Spleen (tissue), 11 donors: Measurements from ENCODE around the gene KLF9. TPM values are rescaled to one million over a fixed set of nuclear protein-coding genes. Genes with fewer than 3 reads are reported as not detected.
A peak's percentile ranks its signal among the peaks of the same experiment; 100 is the strongest.

Experiments used
- DNase-seq: peaks from one replicate; pipeline ENCODE4 v3.0.0-alpha.2; 2020
- H3K27ac ChIP-seq, 8 donors: fragments of 200-600 bp; sonication (generic) in 7 of 8; 1 replicate in 4 of 8; 2 replicates in 4 of 8; pipeline versions ENCODE4 v1.5.0 to v1.8.0; 2016 to 2021; ENCODE audit warnings: inconsistent platforms in 4 of 8, mild to moderate bottlenecking in 4 of 8, moderate library complexity in 1 of 8
- H3K27me3 ChIP-seq, 7 donors: fragments of 200-600 bp; sonication (generic) in 6 of 7; replicated peaks in 1 of 7; 1 replicate in 4 of 7; 2 replicates in 3 of 7; pipeline versions ENCODE4 v1.5.0 to v1.8.0; 2016 to 2021; ENCODE audit warnings: inconsistent platforms in 3 of 7, mild to moderate bottlenecking in 1 of 7
- H3K36me3 ChIP-seq, 6 donors: fragments of 200-600 bp; sonication (generic) in 5 of 6; 1 replicate in 4 of 6; 2 replicates in 2 of 6; pipeline versions ENCODE4 v1.5.0 to v1.8.0; 2016 to 2021; ENCODE audit warnings: inconsistent platforms in 2 of 6
- H3K4me1 ChIP-seq, 6 donors: fragments of 200-600 bp; sonication (generic) in 5 of 6; 1 replicate in 3 of 6; 2 replicates in 3 of 6; pipeline versions ENCODE4 v1.5.0 to v1.8.0; 2016 to 2021; ENCODE audit warnings: inconsistent platforms in 3 of 6
- H3K4me3 ChIP-seq, 8 donors: fragments of 200-600 bp; sonication (generic) in 7 of 8; 1 replicate in 4 of 8; 2 replicates in 4 of 8; pipeline versions ENCODE4 v1.5.0 to v1.8.0; 2016 to 2021; ENCODE audit warnings: inconsistent platforms in 4 of 8, mild to moderate bottlenecking in 4 of 8, moderate library complexity in 2 of 8
- H3K9me3 ChIP-seq, 8 donors: fragments of 200-600 bp; sonication (generic) in 7 of 8; 1 replicate in 4 of 8; 2 replicates in 4 of 8; pipeline versions ENCODE4 v1.5.0 to v1.8.0; 2016 to 2021; ENCODE audit warnings: inconsistent platforms in 4 of 8
- POLR2A ChIP-seq, 3 donors: fragments of 450-650 bp; IDR thresholded peaks; one replicate each; pipeline ENCODE4 v1.5.1; 2017; ENCODE audit warnings: antibody characterized with exemption in 3 of 3, mild to moderate bottlenecking in 1 of 3
- POLR2AphosphoS5 ChIP-seq, 3 donors: sonication (generic); formaldehyde crosslinking; IDR thresholded peaks; one replicate each; pipeline ENCODE4 v1.5.1; 2017; ENCODE audit warnings: antibody characterized with exemption in 3 of 3
- WGBS, 5 donors: extraction: QIAGEN DNeasy Blood & Tissue Kit in 3 of 5; methylation state at CpG; one replicate each; pipeline versions ENCODE4 v1.1.5 to v1.1.7; 2013 to 2018; 5-methylcytosine and 5-hydroxymethylcytosine counted together
- intact Hi-C: fragments of 100-400 bp; cut with DNase I; formaldehyde crosslinking; loops from one replicate; pipeline ENCODE4 v1.15.0; 2023; ENCODE audit warnings: low total_unique reads
- polyA plus RNA-seq, 3 donors: library from polyadenylated mRNA; stranded (reverse); fragments of 200-250 nt; gene quantifications; one replicate each; pipeline ENCODE4 v1.2.1, GENCODE V29; 2013
- total RNA-seq, 7 donors: library from RNA; depleted of rRNA in 3 of 7; stranded (reverse); fragments of >200 nt in 3 of 7; fragmentation: NEBNext Ultra II Directional in 4 of 7; extraction: Animal tissue kit (Norgen Biotek cat#: 25700) in 4 of 7; gene quantifications; one replicate each; pipeline versions ENCODE4 v1.1.0 to v1.2.1, GENCODE V29; 2016 to 2021
- TF ChIP-seq, protein P1 (sequence below), 11 experiments: fragments of 200-600 bp in 7 of 11; fragments of 450-650 bp in 4 of 11; sonication (generic) in 4 of 11; IDR thresholded peaks in 8 of 11; conservative IDR thresholded peaks in 3 of 11; 1 replicate in 7 of 11; 2 replicates in 4 of 11; pipeline versions ENCODE4 v1.4.0 to v1.8.0; 2016 to 2021; ENCODE audit warnings: antibody characterized with exemption in 11 of 11, inconsistent platforms in 4 of 11, mild to moderate bottlenecking in 1 of 11
- donor health status: healthy with polysubstance abuse.
- donor health status: DM: no; HTN: no; CAD: no; lungs with moderate emphysema.
- donor health status: DM: no; HTN: no; CAD: no.
- donor health status: Bipolar disorder and iron deficiency.
- donor health status: healthy.
- donor health status: DM: no; HTN: no; CAD: no.
- donor health status: DM: yes; HTN: yes; CAD: no.

KLF9 gene
- total and polyA plus RNA-seq, 10 donors = 7.1 to 74.8 (median 36.8) TPM

DNA sequence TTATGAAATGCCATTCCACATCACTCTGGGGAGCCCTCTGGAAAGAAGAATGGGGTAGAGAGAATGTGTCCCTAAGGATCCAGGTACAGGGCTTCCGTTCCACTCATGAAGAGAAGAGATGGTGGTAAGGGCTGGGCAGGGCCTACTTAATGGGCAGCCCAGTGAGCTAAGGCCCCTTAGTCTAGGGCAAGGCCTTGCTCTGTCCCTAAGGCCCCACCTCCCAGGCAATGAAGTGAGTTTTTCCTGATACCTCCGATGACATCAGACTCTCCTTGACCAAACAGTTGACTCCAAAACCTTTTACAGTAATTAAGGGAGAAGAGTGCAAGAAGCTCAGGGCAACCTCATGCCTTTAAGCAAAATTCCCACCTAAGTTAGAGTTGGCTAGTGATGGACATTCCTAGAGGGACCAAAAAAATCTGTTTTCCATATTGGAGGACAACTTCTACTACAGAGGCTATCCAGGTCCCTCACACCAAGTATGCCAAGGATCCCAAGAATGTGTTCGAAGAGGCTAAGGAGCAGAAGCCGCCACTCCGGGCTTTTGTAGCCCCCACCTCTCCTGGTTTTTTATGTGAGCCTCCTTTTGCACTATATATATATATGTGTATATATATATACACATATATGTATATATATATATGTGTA, 5.9 kb downstream of the KLF9 start:
- WGBS, 5 donors = 92 to 95% (median 94%) methylated on average over 5 of the region's 5 CpGs
- Histone ChIP-seq H3K4me1 (peaks cover 50 to 81% (median 71%) of the 10 kb centered on the region in 6 donors), H3K36me3 (peaks cover 0 to 5% (median 0%) of the 10 kb centered on the region in 6 donors), H3K9me3 (no peaks in the 10 kb centered on the region), H3K27ac (peak overlapping the region in 6 of 8 donors; percentile 52 to 83 (median 79)), H3K4me3 (peak overlapping the region in 1 of 8 donors; percentile 27), H3K27me3 (no peaks in the 10 kb centered on the region)
- TF ChIP-seq, protein P1, sequence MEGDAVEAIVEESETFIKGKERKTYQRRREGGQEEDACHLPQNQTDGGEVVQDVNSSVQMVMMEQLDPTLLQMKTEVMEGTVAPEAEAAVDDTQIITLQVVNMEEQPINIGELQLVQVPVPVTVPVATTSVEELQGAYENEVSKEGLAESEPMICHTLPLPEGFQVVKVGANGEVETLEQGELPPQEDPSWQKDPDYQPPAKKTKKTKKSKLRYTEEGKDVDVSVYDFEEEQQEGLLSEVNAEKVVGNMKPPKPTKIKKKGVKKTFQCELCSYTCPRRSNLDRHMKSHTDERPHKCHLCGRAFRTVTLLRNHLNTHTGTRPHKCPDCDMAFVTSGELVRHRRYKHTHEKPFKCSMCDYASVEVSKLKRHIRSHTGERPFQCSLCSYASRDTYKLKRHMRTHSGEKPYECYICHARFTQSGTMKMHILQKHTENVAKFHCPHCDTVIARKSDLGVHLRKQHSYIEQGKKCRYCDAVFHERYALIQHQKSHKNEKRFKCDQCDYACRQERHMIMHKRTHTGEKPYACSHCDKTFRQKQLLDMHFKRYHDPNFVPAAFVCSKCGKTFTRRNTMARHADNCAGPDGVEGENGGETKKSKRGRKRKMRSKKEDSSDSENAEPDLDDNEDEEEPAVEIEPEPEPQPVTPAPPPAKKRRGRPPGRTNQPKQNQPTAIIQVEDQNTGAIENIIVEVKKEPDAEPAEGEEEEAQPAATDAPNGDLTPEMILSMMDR (IDR thresholded peaks at IDR 0.05 in 8 of 11, conservative IDR thresholded peaks at IDR 0.05 in 3 of 11) = no peak
- TF ChIP-seq POLR2AphosphoS5 (IDR thresholded peaks at IDR 0.05) (no peak), POLR2A (IDR thresholded peaks at IDR 0.05) (no peak)
- intact Hi-C loops = no loop called here
- no peak for DNase-seq

DNA sequence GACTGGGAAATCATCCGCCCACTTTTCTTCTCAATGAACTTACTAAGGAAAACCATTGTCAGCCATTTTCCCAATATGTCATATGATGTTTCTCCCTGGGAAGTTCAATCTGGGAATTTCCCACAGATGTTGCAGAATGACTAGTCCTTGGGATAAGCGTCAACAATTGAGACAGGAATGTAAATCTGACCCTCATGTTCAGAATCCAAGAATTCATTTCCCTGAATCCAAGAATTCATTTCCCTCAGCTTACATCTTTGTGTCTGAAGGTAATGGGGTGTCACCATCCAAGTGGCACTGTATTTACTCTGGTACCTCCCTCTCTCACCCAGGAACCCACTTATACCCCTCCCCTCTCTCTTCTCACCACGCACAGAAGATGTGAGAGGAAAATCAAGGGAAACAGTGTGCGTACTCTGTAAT, 7.4 kb downstream of the KLF9 start:
- TF ChIP-seq POLR2A (IDR thresholded peaks at IDR 0.05) (no peak), POLR2AphosphoS5 (IDR thresholded peaks at IDR 0.05) (no peak)
- TF ChIP-seq, protein P1 (IDR thresholded peaks at IDR 0.05 in 8 of 11, conservative IDR thresholded peaks at IDR 0.05 in 3 of 11) = no peak
- Histone ChIP-seq H3K36me3 (peaks cover 0 to 5% (median 0%) of the 10 kb centered on the region in 6 donors), H3K4me3 (peak overlapping the region in 2 of 8 donors; percentile 14 to 27), H3K9me3 (no peaks in the 10 kb centered on the region), H3K27ac (peak overlapping the region in 7 of 8 donors; percentile 52 to 83 (median 78)), H3K27me3 (no peaks in the 10 kb centered on the region), H3K4me1 (peaks cover 56 to 96% (median 82%) of the 10 kb centered on the region in 6 donors)
- WGBS, 5 donors = 55 to 77% (median 73%) methylated on average over 4 of the region's 4 CpGs
- intact Hi-C loops = no loop called here
- DNase-seq = no peak

DNA sequence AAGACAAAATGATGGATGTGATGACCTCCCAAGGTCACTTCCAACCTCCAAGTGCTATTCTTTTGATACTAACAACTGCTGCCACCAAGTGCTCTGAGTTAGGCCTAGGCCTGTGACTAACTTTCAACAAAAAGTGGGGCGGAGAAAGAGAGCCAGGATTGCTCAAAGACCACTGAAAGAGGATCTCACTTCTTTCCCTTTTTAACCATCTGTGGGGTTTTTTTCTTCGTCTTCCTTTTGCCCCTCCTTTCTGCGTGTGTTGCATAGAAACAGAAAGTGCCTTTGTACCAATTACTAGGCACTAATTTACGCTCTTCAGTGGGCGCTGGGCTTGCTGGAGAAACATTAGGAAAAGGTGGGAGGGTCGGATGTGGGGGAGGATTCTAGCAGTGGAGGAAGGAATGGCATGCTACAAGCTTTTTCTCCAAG, 8.0 kb downstream of the KLF9 start:
- H3K9me3 ChIP-seq = no peaks in the 10 kb centered on the region
- H3K4me3 ChIP-seq = peak overlapping the region in 2 of 8 donors; percentile 14 to 27
- H3K27ac ChIP-seq = peak overlapping the region; percentile 1 to 83 (median 78)
- H3K4me1 ChIP-seq = peaks cover 56 to 97% (median 83%) of the 10 kb centered on the region in 6 donors
- peak in 1 of 3 donors; percentile 65 for TF ChIP-seq POLR2AphosphoS5 (IDR thresholded peaks at IDR 0.05)
- TF ChIP-seq POLR2A (IDR thresholded peaks at IDR 0.05) = no peak
- DNase-seq = no peak
- intact Hi-C loops = no loop called here
- WGBS, 5 donors = 18 to 43% (median 30%) methylated on average over 6 of the region's 6 CpGs
- no peaks in the 10 kb centered on the region for H3K27me3 ChIP-seq
- peaks cover 0 to 5% (median 0%) of the 10 kb centered on the region in 6 donors for H3K36me3 ChIP-seq

DNA sequence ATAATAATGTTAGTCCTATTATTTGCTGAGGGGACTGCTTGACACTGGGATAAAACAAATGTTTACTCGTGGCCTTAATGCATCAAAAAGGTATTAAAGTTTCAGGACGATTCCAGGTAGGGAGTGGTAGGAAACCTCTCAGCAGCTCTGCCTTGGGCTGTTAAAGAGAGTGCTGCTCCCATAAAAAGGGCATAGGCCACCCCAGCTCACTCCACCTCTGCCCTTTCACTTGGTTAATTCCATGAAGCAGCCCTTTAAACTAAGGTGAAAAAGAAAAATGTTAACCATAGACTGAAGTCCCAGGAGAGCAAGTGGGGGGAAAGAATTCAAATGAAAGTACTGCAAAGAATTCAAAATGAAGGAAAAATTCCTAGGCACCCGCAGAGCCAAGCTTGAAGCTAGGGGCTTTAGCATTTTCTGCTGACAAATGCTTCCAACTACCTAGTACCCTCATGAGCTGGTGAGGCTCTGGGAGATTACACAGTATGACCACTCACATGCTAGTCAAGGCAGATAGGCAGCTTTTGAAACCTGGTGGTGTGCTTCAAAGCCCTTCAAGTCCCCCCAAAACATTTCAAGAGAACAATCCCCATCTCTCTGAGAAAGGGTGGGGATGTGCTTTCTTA, 8.5 kb downstream of the KLF9 start:
- no peaks in the 10 kb centered on the region for H3K27me3 ChIP-seq
- no peak for TF ChIP-seq POLR2A (IDR thresholded peaks at IDR 0.05)
- TF ChIP-seq, protein P1 (IDR thresholded peaks at IDR 0.05 in 8 of 11, conservative IDR thresholded peaks at IDR 0.05 in 3 of 11) = no peak
- TF ChIP-seq POLR2AphosphoS5 (IDR thresholded peaks at IDR 0.05) = no peak
- peak overlapping the region in 2 of 8 donors; percentile 14 to 27 for H3K4me3 ChIP-seq
- H3K27ac ChIP-seq = peak overlapping the region; percentile 1 to 83 (median 78)
- DNase-seq = no peak
- intact Hi-C loops = no loop called here
- no peaks in the 10 kb centered on the region for H3K9me3 ChIP-seq
- 72 to 92% (median 88%) methylated on average over 3 of the region's 3 CpGs for WGBS, 5 donors
- peaks cover 0 to 5% (median 0%) of the 10 kb centered on the region in 6 donors for H3K36me3 ChIP-seq
- H3K4me1 ChIP-seq = peaks cover 52 to 97% (median 80%) of the 10 kb centered on the region in 6 donors
